IMR-90 (cell line): ENCODE measurements around the gene ANGPTL4. TPM values are rescaled to one million over a fixed set of nuclear protein-coding genes. Genes with fewer than 3 reads are reported as not detected.

Experiments
- ATAC-seq: fragments of 200-7000 bp; cut with Tn5 transposase; 2 replicates; pipeline ENCODE4 v1.9.1; 2020; ENCODE audit warnings: low read depth, mild to moderate bottlenecking, moderate library complexity
- BruUV-seq: library from RNA; stranded (reverse); fragments of 400-500 nt; replicated peaks from 2 replicates; lab custom pipeline; 2021; lab: Mats Ljungman, UMichigan
- CTCF ChIA-PET: fragments of 300-600 bp; formaldehyde crosslinking; extraction: SDS; loops from one replicate; lab custom pipeline; 2021; ENCODE audit warnings: antibody characterized with exemption; lab: Yijun Ruan, JAX
- POLR2A ChIA-PET: fragments of 300-600 bp; sonication (Branson Sonifier 250); formaldehyde crosslinking; loops from one replicate; lab custom pipeline; 2022; ENCODE audit warnings: antibody characterized with exemption; ENCODE audit not compliant: unreplicated experiment; lab: Charles Lee
- DNase-seq: peaks from one replicate; pipeline ENCODE4 v3.0.0; 2013
- H2AFZ ChIP-seq: replicated peaks from 2 replicates; pipeline ENCODE3; 2013; ENCODE audit warnings: low read length, mild to moderate bottlenecking; ENCODE audit not compliant: poor library complexity
- H2AK5ac ChIP-seq: 2 replicates; pipeline ENCODE4 v1.6.1; 2013; ENCODE audit warnings: low read depth, low read length, inconsistent platforms
- H2AK9ac ChIP-seq: replicated peaks from 2 replicates; pipeline ENCODE3; 2013; ENCODE audit warnings: mild to moderate bottlenecking, low read depth, low read length, moderate library complexity; ENCODE audit not compliant: poor library complexity
- H2BK120ac ChIP-seq: 2 replicates; pipeline ENCODE4 v1.6.1; 2013; ENCODE audit warnings: low read depth, low read length, inconsistent platforms
- H2BK15ac ChIP-seq: 3 replicates; pipeline ENCODE4 v1.6.1; 2013; ENCODE audit warnings: low read depth, low read length, inconsistent platforms
- H2BK20ac ChIP-seq: 2 replicates; pipeline ENCODE4 v1.6.1; 2013; ENCODE audit warnings: low read depth, mild to moderate bottlenecking, inconsistent platforms, low read length, moderate library complexity
- H2BK5ac ChIP-seq: 2 replicates; pipeline ENCODE4 v1.6.1; 2013; ENCODE audit warnings: mild to moderate bottlenecking, low read depth, low read length, inconsistent platforms; ENCODE audit not compliant: poor library complexity, severe bottlenecking
- H3K14ac ChIP-seq: replicated peaks from 2 replicates; pipeline ENCODE4 v1.6.1; 2013; ENCODE audit warnings: low read depth, low read length, inconsistent platforms
- H3K18ac ChIP-seq: 2 replicates; pipeline ENCODE4 v1.6.1; 2013; ENCODE audit warnings: low read depth, low read length, control low read depth
- H3K23ac ChIP-seq: 2 replicates; pipeline ENCODE4 v1.6.1; 2013; ENCODE audit warnings: low read depth, low read length, inconsistent platforms
- H3K27ac ChIP-seq: 2 replicates; pipeline ENCODE4 v1.5.1; 2013; ENCODE audit warnings: mild to moderate bottlenecking, control low read depth, low read length; ENCODE audit not compliant: insufficient read depth
- H3K27me3 ChIP-seq: 2 replicates; pipeline ENCODE4 v1.6.1; 2013; ENCODE audit warnings: low read length; ENCODE audit not compliant: control insufficient read depth, insufficient read depth
- H3K36me3 ChIP-seq: 2 replicates; pipeline ENCODE4 v1.6.1; 2013; ENCODE audit warnings: low read length, mixed read lengths; ENCODE audit not compliant: control insufficient read depth, insufficient read depth
- H3K4ac ChIP-seq: 2 replicates; pipeline ENCODE4 v1.6.1; 2013; ENCODE audit warnings: low read depth, low read length, inconsistent platforms
- H3K4me1 ChIP-seq: 2 replicates; pipeline ENCODE4 v1.6.1; 2013; ENCODE audit warnings: low read length, mixed read lengths; ENCODE audit not compliant: control insufficient read depth, insufficient read depth
- H3K4me2 ChIP-seq: 2 replicates; pipeline ENCODE4 v1.6.1; 2013; ENCODE audit warnings: low read depth, mild to moderate bottlenecking, control low read depth, low read length, moderate library complexity
- H3K4me3 ChIP-seq: 2 replicates; pipeline ENCODE4 v1.5.1; 2013; ENCODE audit warnings: low read depth, mild to moderate bottlenecking, control low read depth, low read length, moderate library complexity; ENCODE audit not compliant: insufficient read depth
- H3K56ac ChIP-seq: 2 replicates; pipeline ENCODE4 v1.6.1; 2013; ENCODE audit warnings: low read length, inconsistent platforms; ENCODE audit not compliant: insufficient read depth; ENCODE audit errors: extremely low read depth
- H3K79me1 ChIP-seq, 2 experiments: 2 replicates each; pipeline ENCODE4 v1.6.1; 2013; ENCODE audit warnings: low read length in 2 of 2, inconsistent platforms in 1 of 2, low read depth in 1 of 2
- H3K9ac ChIP-seq: 2 replicates; pipeline ENCODE4 v1.6.1; 2013; ENCODE audit warnings: low read depth, low read length, control low read depth
- H3K9me1 ChIP-seq: 2 replicates; pipeline ENCODE4 v1.6.1; 2013; ENCODE audit warnings: low read length, inconsistent platforms; ENCODE audit not compliant: insufficient read depth
- H3K9me3 ChIP-seq: 2 replicates; pipeline ENCODE4 v1.6.1; 2013; ENCODE audit warnings: low read length; ENCODE audit not compliant: control insufficient read depth, insufficient read depth
- H4K20me1 ChIP-seq: 2 replicates; pipeline ENCODE4 v1.6.1; 2013; ENCODE audit warnings: low read length, inconsistent platforms; ENCODE audit not compliant: insufficient read depth
- H4K5ac ChIP-seq: 2 replicates; pipeline ENCODE4 v1.6.1; 2013; ENCODE audit warnings: mild to moderate bottlenecking, low read depth, low read length, control low read depth
- H4K8ac ChIP-seq, 2 experiments: 2 replicates each; pipeline ENCODE4 v1.6.1; 2013; ENCODE audit warnings: low read depth in 2 of 2, low read length in 2 of 2, control low read depth in 1 of 2, inconsistent platforms in 1 of 2
- H4K91ac ChIP-seq: 2 replicates; pipeline ENCODE4 v1.6.1; 2013; ENCODE audit warnings: low read depth, low read length, inconsistent platforms; ENCODE audit not compliant: insufficient read depth
- BHLHE40 ChIP-seq: fragments of 150-350 bp; IDR thresholded peaks from 2 replicates; pipeline ENCODE4 v1.6.1; 2016; ENCODE audit warnings: mild to moderate bottlenecking, low read depth, low read length
- CEBPB ChIP-seq: IDR thresholded peaks from 2 replicates; pipeline ENCODE4 v1.6.1; 2012; ENCODE audit warnings: low read depth, low read length, improper control_type of control experiment
- ELK1 ChIP-seq: fragments of 150-350 bp; IDR thresholded peaks from 2 replicates; pipeline ENCODE4 v1.6.1; 2016; ENCODE audit warnings: low read depth, mild to moderate bottlenecking, low read length, moderate library complexity, borderline replicate concordance
- FOS ChIP-seq: fragments of 150-350 bp; IDR thresholded peaks from 2 replicates; pipeline ENCODE4 v1.6.1; 2016; ENCODE audit warnings: low read depth, low read length
- MAFK ChIP-seq: IDR thresholded peaks from 2 replicates; pipeline ENCODE4 v1.6.1; 2012; ENCODE audit warnings: low read depth, low read length, improper control_type of control experiment
- MAZ ChIP-seq: IDR thresholded peaks from 2 replicates; pipeline ENCODE4 v1.6.1; 2012; ENCODE audit warnings: low read depth, mild to moderate bottlenecking, low read length, improper control_type of control experiment, moderate library complexity, borderline replicate concordance
- MXI1 ChIP-seq: IDR thresholded peaks from 2 replicates; pipeline ENCODE4 v1.6.1; 2012; ENCODE audit warnings: low read depth, mild to moderate bottlenecking, low read length, moderate library complexity, borderline replicate concordance
- NFE2L2 ChIP-seq: fragments of 150-350 bp; IDR thresholded peaks from 2 replicates; pipeline ENCODE4 v1.6.1; 2016; ENCODE audit warnings: low read depth, mild to moderate bottlenecking, low read length
- POLR2A ChIP-seq: IDR thresholded peaks from 2 replicates; pipeline ENCODE4 v1.6.1; 2012; ENCODE audit warnings: mild to moderate bottlenecking, low read depth, low read length
- RAD21 ChIP-seq: IDR thresholded peaks from 2 replicates; pipeline ENCODE4 v1.6.1; 2012; ENCODE audit warnings: low read length, improper control_type of control experiment
- RCOR1 ChIP-seq: IDR thresholded peaks from 2 replicates; pipeline ENCODE4 v1.6.1; 2012; ENCODE audit warnings: mild to moderate bottlenecking, low read length, improper control_type of control experiment; ENCODE audit not compliant: insufficient replicate concordance
- RFX5 ChIP-seq: IDR thresholded peaks from 2 replicates; pipeline ENCODE4 v1.8.0; 2012; ENCODE audit warnings: low read depth, mild to moderate bottlenecking, low read length, moderate library complexity
- SMC3 ChIP-seq: fragments of 150-350 bp; IDR thresholded peaks from 2 replicates; pipeline ENCODE4 v1.6.1; 2016; ENCODE audit warnings: low read depth, mild to moderate bottlenecking, antibody characterized with exemption, low read length, moderate library complexity
- WGBS, 2 experiments: methylation state at CpG; one replicate each; pipeline versions ENCODE4 v1.1.5 to v1.1.7; 2013; ENCODE audit warnings: missing lambda C conversion rate in 2 of 2; ENCODE audit not compliant: insufficient read length in 1 of 2; ENCODE audit errors: extremely low coverage in 2 of 2; 5-methylcytosine and 5-hydroxymethylcytosine counted together
- dilution Hi-C: fragments of 300-500 bp; cut with HindIII; formaldehyde crosslinking; loops from one replicate; pipeline ENCODE4 v1.14.3; 2018; ENCODE audit warnings: low sequenced_read_pairs; ENCODE audit not compliant: unreplicated experiment
- in situ Hi-C: fragments of 300-500 bp; cut with MboI; formaldehyde crosslinking; loops from 3 replicates; pipeline ENCODE4 v1.14.3; 2019; ENCODE audit warnings: low sequenced_read_pairs, inconsistent platforms, mixed read lengths
- intact Hi-C: fragments of 100-400 bp; cut with micrococcal nuclease; formaldehyde crosslinking; loops from 2 replicates; pipeline ENCODE4 v1.10.0; 2022
- polyA plus RNA-seq, 3 experiments: library from polyadenylated mRNA; depleted of rRNA; stranded (reverse); fragments of >200 nt; gene quantifications; 2 replicates each; pipeline ENCODE4 v1.2.3, GENCODE V29; 2012; ENCODE audit warnings: low replicate concordance in 1 of 3
- total RNA-seq: library from RNA; depleted of rRNA; stranded (reverse); fragments of >200 nt; gene quantifications from 2 replicates; pipeline ENCODE4 v1.2.3, GENCODE V29; 2012
- TF ChIP-seq, protein P1 (sequence below): conservative IDR thresholded peaks from 2 replicates; pipeline ENCODE4 v1.5.1; 2012; ENCODE audit warnings: mild to moderate bottlenecking, low read depth, low read length, improper control_type of control experiment

ANGPTL4 gene
- total and polyA plus RNA-seq, 2 of the 4 experiments (the other 2 are of a cell fraction): 1.4 to 19.1 TPM

DNA sequence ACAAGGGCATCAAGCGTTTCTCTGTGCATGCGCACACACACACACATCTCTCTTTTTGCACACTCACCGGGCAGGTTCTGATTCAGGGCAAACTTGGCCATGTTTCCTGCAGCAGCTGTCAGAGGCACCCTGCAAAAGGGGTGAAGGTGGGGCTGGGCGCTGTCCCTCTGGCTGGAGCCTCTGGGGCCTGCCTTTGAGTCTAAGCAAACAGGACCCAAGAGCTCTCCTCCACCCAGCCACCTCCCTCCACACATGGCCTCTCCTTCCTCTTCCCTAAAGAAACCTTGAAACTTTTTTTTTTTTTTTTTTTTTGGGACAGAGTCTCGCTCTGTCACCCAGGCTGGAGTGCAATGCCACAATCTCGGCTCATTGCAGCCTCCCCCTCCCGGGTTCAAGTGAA is 26.2 kb upstream of the ANGPTL4 start:
- ATAC-seq: no peak
- H2AFZ ChIP-seq: no peak overlapping the region
- no peak overlapping the region for H3K9ac ChIP-seq
- no peak overlapping the region for H4K5ac ChIP-seq
- H3K14ac ChIP-seq: no peak overlapping the region
- H2BK15ac ChIP-seq: no peak overlapping the region
- in situ Hi-C loops: no loop called here
- no peaks in the 10 kb centered on the region for H3K9me3 ChIP-seq
- ChIA-PET CTCF (no interaction called here), POLR2A (no interaction called here)
- H3K4me1 ChIP-seq: peaks cover 4% of the 10 kb centered on the region; the same call in 1 of the 2 replicates
- H3K27ac ChIP-seq: no peak overlapping the region
- H3K23ac ChIP-seq: no peak overlapping the region
- no peak overlapping the region for H2AK5ac ChIP-seq
- 100% methylated on average over 1 of the region's 7 CpGs; no CpG with 5 or more reads in 1 of the 2 experiments for WGBS, 2 experiments
- H3K4me3 ChIP-seq: no peak overlapping the region
- H2BK20ac ChIP-seq: no peak overlapping the region
- H3K56ac ChIP-seq: no peak overlapping the region
- dilution Hi-C loops: no loop called here
- H4K91ac ChIP-seq: no peak overlapping the region
- no peak for DNase-seq
- no peaks in the 10 kb centered on the region for H3K36me3 ChIP-seq
- H2AK9ac ChIP-seq: no peak overlapping the region
- intact Hi-C loops: no loop called here
- no peaks in the 10 kb centered on the region for H3K9me1 ChIP-seq
- H3K79me1 ChIP-seq: no peaks in the 10 kb centered on the region
- BruUV-seq: no TSS peak
- no peak for TF ChIP-seq POLR2A
- TF ChIP-seq RFX5: no peak
- TF ChIP-seq, protein P1, sequence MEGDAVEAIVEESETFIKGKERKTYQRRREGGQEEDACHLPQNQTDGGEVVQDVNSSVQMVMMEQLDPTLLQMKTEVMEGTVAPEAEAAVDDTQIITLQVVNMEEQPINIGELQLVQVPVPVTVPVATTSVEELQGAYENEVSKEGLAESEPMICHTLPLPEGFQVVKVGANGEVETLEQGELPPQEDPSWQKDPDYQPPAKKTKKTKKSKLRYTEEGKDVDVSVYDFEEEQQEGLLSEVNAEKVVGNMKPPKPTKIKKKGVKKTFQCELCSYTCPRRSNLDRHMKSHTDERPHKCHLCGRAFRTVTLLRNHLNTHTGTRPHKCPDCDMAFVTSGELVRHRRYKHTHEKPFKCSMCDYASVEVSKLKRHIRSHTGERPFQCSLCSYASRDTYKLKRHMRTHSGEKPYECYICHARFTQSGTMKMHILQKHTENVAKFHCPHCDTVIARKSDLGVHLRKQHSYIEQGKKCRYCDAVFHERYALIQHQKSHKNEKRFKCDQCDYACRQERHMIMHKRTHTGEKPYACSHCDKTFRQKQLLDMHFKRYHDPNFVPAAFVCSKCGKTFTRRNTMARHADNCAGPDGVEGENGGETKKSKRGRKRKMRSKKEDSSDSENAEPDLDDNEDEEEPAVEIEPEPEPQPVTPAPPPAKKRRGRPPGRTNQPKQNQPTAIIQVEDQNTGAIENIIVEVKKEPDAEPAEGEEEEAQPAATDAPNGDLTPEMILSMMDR: no peak
- no peak for TF ChIP-seq SMC3
- TF ChIP-seq MAFK: no peak
- no peak for TF ChIP-seq FOS
- TF ChIP-seq NFE2L2: no peak
- TF ChIP-seq BHLHE40: no peak
- TF ChIP-seq RCOR1: no peak
- no peak for TF ChIP-seq ELK1
- no peak for TF ChIP-seq MAZ
- TF ChIP-seq RAD21: no peak
- no peak for TF ChIP-seq MXI1
- no peak for TF ChIP-seq CEBPB
- no peak overlapping the region for H4K8ac ChIP-seq
- no peak overlapping the region for H2BK5ac ChIP-seq
- H3K27me3 ChIP-seq: peaks cover 48% of the 10 kb centered on the region
- H2BK120ac ChIP-seq: no peak overlapping the region
- no peak overlapping the region for H3K18ac ChIP-seq
- no peak overlapping the region for H3K4me2 ChIP-seq
- no peak overlapping the region for H3K4ac ChIP-seq
- H4K20me1 ChIP-seq: no peaks in the 10 kb centered on the region
